AG04450 (cell line): ENCODE results near the gene COBLL1. TPM values are rescaled to one million over a fixed set of nuclear protein-coding genes. Genes with fewer than 3 reads are reported as not detected.

Experiments
- CTCF ChIA-PET: fragments of 300-600, 350-600 bp; formaldehyde crosslinking; extraction: SDS; loops from one replicate; lab custom pipeline; 2022; ENCODE audit warnings: antibody characterized with exemption, inconsistent platforms; lab: Charles Lee
- POLR2A ChIA-PET: fragments of 350-600 bp; formaldehyde crosslinking; extraction: SDS; loops from one replicate; lab custom pipeline; 2021; ENCODE audit warnings: antibody characterized with exemption, inconsistent platforms; lab: Yijun Ruan, JAX
- DNase-seq: peaks from one replicate; pipeline ENCODE4 v3.0.0-alpha.2; 2011; ENCODE audit warnings: low read depth, low spot score
- H3K27ac ChIP-seq: one replicate; pipeline ENCODE4 v1.5.1; 2012; ENCODE audit warnings: low read depth, low read length, control low read depth
- H3K27me3 ChIP-seq: one replicate; pipeline ENCODE4 v1.6.0; 2012; ENCODE audit warnings: low read length; ENCODE audit not compliant: control insufficient read depth, insufficient read depth
- H3K4me3 ChIP-seq: 2 replicates; pipeline ENCODE4 v1.5.1; 2011; ENCODE audit warnings: mild to moderate bottlenecking, low read depth, low read length, control low read depth
- H3K9me3 ChIP-seq: 2 replicates; pipeline ENCODE4 v1.5.1; 2012; ENCODE audit warnings: low read length; ENCODE audit not compliant: control insufficient read depth, insufficient read depth
- polyA plus RNA-seq: library from polyadenylated mRNA; depleted of rRNA; stranded (reverse); fragments of >200 nt; gene quantifications from 2 replicates; pipeline ENCODE4 v1.2.3, GENCODE V29; 2011
- TF ChIP-seq, protein P1 (sequence below): IDR thresholded peaks from 2 replicates; pipeline ENCODE4 v1.5.1; 2011; ENCODE audit warnings: low read depth, low read length, control low read depth, inconsistent platforms

The COBLL1 gene
- polyA plus RNA-seq, 1 experiment = 0.79 TPM

DNA sequence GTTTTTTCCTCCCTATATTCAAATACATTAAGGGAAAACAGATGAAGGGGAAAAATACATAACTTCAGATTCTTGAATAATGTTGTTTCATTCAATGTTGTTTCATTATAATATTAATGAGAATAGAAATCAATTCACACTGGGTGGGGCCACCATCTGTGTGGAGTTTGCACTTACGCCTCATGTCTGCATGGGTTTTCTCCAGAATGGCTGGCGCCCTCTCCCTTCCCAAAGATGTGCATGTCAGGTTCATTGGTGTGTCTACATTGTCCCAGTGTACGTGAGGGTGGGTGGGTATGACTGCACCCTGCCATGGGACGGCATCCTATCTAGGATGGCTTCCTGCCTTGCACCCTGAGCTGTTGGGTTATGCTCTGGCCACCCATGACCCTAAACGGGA lies 51.7 kb downstream of the COBLL1 start:
- no peaks in the 10 kb centered on the region for H3K9me3 ChIP-seq
- TF ChIP-seq, protein P1, sequence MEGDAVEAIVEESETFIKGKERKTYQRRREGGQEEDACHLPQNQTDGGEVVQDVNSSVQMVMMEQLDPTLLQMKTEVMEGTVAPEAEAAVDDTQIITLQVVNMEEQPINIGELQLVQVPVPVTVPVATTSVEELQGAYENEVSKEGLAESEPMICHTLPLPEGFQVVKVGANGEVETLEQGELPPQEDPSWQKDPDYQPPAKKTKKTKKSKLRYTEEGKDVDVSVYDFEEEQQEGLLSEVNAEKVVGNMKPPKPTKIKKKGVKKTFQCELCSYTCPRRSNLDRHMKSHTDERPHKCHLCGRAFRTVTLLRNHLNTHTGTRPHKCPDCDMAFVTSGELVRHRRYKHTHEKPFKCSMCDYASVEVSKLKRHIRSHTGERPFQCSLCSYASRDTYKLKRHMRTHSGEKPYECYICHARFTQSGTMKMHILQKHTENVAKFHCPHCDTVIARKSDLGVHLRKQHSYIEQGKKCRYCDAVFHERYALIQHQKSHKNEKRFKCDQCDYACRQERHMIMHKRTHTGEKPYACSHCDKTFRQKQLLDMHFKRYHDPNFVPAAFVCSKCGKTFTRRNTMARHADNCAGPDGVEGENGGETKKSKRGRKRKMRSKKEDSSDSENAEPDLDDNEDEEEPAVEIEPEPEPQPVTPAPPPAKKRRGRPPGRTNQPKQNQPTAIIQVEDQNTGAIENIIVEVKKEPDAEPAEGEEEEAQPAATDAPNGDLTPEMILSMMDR = no peak
- DNase-seq = no peak
- no peaks in the 10 kb centered on the region for H3K27me3 ChIP-seq
- POLR2A ChIA-PET = no interaction called here
- CTCF ChIA-PET = no interaction called here
- H3K27ac ChIP-seq = no peak overlapping the region
- no peak overlapping the region for H3K4me3 ChIP-seq

- Histone ChIP-seq H3K4me3 (no peak overlapping the region), H3K27ac (no peak overlapping the region), H3K9me3 (no peaks in the 10 kb centered on the region), H3K27me3 (no peaks in the 10 kb centered on the region)
- ChIA-PET POLR2A (no interaction called here), CTCF (interaction anchor here (1.5 kb wide), 1 partner anchor 230 kb away, joined by 3 read pairs; no protein-coding TSS in a partner anchor)
- TF ChIP-seq, protein P1 = no peak
- DNase-seq = no peak
Observed at GRCh38 chr2:164786787-164787186, 54.8 kb downstream of the COBLL1 start.

DNA sequence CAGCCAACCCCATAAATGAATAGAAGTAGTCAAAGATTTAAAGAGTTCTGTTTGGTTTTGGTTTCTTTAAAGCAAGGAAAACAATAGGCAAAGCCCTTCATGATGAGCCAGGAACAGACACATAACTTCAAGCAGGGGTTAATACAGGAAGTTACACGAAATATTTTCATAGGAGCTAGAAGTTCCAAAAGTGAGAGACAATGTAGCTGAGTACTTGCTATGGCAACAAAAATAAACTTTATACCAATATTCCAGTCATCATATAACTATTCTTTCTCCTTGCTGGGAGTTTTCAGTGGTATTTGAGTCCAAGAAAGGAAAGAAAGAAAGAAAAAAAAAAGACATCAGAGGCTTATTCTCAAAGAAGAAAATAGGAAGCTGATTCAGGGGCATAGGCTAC lies 56.2 kb downstream of the COBLL1 start:
- POLR2A ChIA-PET = no interaction called here
- no peak for DNase-seq
- H3K4me3 ChIP-seq = no peak overlapping the region
- H3K27me3 ChIP-seq = no peaks in the 10 kb centered on the region
- CTCF ChIA-PET = interaction anchor here (1.2 to 1.5 kb wide), 2 partner anchors 69 to 231 kb away, joined by 3 read pairs; no protein-coding TSS in a partner anchor
- H3K27ac ChIP-seq = no peak overlapping the region
- TF ChIP-seq, protein P1 = no peak
- H3K9me3 ChIP-seq = no peaks in the 10 kb centered on the region

- no peak for DNase-seq
- no peaks in the 10 kb centered on the region for H3K27me3 ChIP-seq
- H3K4me3 ChIP-seq = no peak overlapping the region
- POLR2A ChIA-PET = no interaction called here
- H3K27ac ChIP-seq = no peak overlapping the region
- TF ChIP-seq, protein P1 = no peak
- CTCF ChIA-PET = interaction anchor here (0.8 kb wide), 1 partner anchor 57 kb away, joined by 4 read pairs; the partner anchor contains the start of gene COBLL1
- no peaks in the 10 kb centered on the region for H3K9me3 ChIP-seq
Observed at GRCh38 chr2:164784376-164784775, 57.2 kb downstream of the COBLL1 start.

- no peak overlapping the region for H3K4me3 ChIP-seq
- no peaks in the 10 kb centered on the region for H3K9me3 ChIP-seq
- TF ChIP-seq, protein P1 = no peak
- ChIA-PET POLR2A (no interaction called here), CTCF (no interaction called here)
- H3K27me3 ChIP-seq = no peaks in the 10 kb centered on the region
- H3K27ac ChIP-seq = no peak overlapping the region
- no peak for DNase-seq
Observed at GRCh38 chr2:164782323-164782722, 59.3 kb downstream of the COBLL1 start.
